ENCODE measurements around the gene MAP3K5.

- no peak for TF ChIP-seq CTCF (IDR thresholded peaks at IDR 0.05; ENCODE audit: control extremely low read depth in 1 of 3, insufficient read depth in 1 of 3, low read depth in 1 of 3, low read length in 3 of 3)
- TF ChIP-seq GTF2F1 (IDR thresholded peaks at IDR 0.05; ENCODE audit: borderline replicate concordance, low read depth, low read length): no peak
- TF ChIP-seq POLR2A (IDR thresholded peaks at IDR 0.05; ENCODE audit: control extremely low read depth in 1 of 2, low read depth in 2 of 2, low read length in 2 of 2): no peak
- TF ChIP-seq JUN (IDR thresholded peaks at IDR 0.05; ENCODE audit: low read depth, low read length): no peak
- TF ChIP-seq CHD2 (IDR thresholded peaks at IDR 0.05; ENCODE audit: low read length): no peak
- no peak for TF ChIP-seq CREB1 (IDR thresholded peaks at IDR 0.05)
- no peak for TF ChIP-seq EZH2 (IDR thresholded peaks at IDR 0.05; ENCODE audit: low read depth, low read length, severe bottlenecking)
- TF ChIP-seq PHF8 (conservative IDR thresholded peaks at IDR 0.05; ENCODE audit: low read depth, low read length): no peak
- TF ChIP-seq NRF1 (IDR thresholded peaks at IDR 0.05; ENCODE audit: low read depth, low read length): no peak
Observed at GRCh38 chr6:136728033-136728939, 64.0 kb downstream of the MAP3K5 start.

Measured in H1 (cell line).